Measurements from ENCODE around the gene RALGAPA1.
"Not testable (repeated sequence)": the region's sequence is repeated elsewhere in the genome, so short reads cannot be mapped to it uniquely, and the experiment has no call there.

The RALGAPA1 gene

GRCh38 chr14:35740215-35740614 is 68.9 kb downstream of the RALGAPA1 start:
- no peak for TF ChIP-seq YY1 (IDR thresholded peaks at IDR 0.05; ENCODE audit: insufficient read depth, insufficient read length)
- no peak for TF ChIP-seq ZNF274 (IDR thresholded peaks at IDR 0.05; ENCODE audit: low read depth, low read length)
- no peak for TF ChIP-seq SUZ12 (IDR thresholded peaks at IDR 0.05; ENCODE audit: extremely low read depth, insufficient read depth, insufficient read length)
- no peaks in the 10 kb centered on the region for H3K36me3 ChIP-seq (ENCODE audit: insufficient read depth, insufficient read length, low read length)
- no peaks in the 10 kb centered on the region for H3K4me1 ChIP-seq (ENCODE audit: insufficient read depth, insufficient read length)
- H3K9ac ChIP-seq (ENCODE audit: insufficient read length, low read depth): no peak overlapping the region
- no peak for DNase-seq (ENCODE audit: low read depth, low spot score)
- no peaks in the 10 kb centered on the region for H3K27me3 ChIP-seq (ENCODE audit: insufficient read depth, insufficient read length)
- H3K9me3 ChIP-seq (ENCODE audit: insufficient read depth, low read length): no peaks in the 10 kb centered on the region
- H3K4me3 ChIP-seq (ENCODE audit: insufficient read length, low read depth): no peak overlapping the region

GRCh38 chr14:35735163-35735562 is 73.9 kb downstream of the RALGAPA1 start:
- H3K27me3 ChIP-seq (ENCODE audit: insufficient read depth, insufficient read length); H3K9me3 ChIP-seq (ENCODE audit: insufficient read depth, low read length); H3K36me3 ChIP-seq (ENCODE audit: insufficient read depth, insufficient read length, low read length); H3K4me3 ChIP-seq (ENCODE audit: insufficient read length, low read depth); DNase-seq (ENCODE audit: low read depth, low spot score); H3K4me1 ChIP-seq (ENCODE audit: insufficient read depth, insufficient read length); H3K9ac ChIP-seq (ENCODE audit: insufficient read length, low read depth): not testable (repeated sequence)

DNA sequence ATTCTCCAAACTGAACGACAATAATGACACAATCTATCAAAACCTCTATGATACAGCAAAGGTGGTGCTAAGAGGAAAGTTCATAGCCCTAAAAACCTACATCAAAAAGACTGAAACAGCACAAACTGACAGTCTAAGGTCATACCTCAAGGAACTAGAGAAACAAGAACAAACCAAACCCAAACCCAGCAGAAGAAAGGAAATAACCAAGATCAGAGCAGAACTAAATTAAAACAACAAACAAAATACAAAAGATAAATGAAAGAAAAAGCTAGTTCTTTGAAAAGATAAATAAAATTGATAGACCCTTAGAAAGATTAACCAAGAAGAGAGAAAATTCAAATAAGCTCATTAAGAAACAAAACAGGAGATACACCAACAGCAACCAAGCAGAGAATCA is 75.6 kb downstream of the RALGAPA1 start:
- H3K9me3 ChIP-seq (ENCODE audit: insufficient read depth, low read length); H3K9ac ChIP-seq (ENCODE audit: insufficient read length, low read depth); H3K27me3 ChIP-seq (ENCODE audit: insufficient read depth, insufficient read length); H3K4me3 ChIP-seq (ENCODE audit: insufficient read length, low read depth); DNase-seq (ENCODE audit: low read depth, low spot score); H3K36me3 ChIP-seq (ENCODE audit: insufficient read depth, insufficient read length, low read length); H3K4me1 ChIP-seq (ENCODE audit: insufficient read depth, insufficient read length): not testable (repeated sequence)

DNA sequence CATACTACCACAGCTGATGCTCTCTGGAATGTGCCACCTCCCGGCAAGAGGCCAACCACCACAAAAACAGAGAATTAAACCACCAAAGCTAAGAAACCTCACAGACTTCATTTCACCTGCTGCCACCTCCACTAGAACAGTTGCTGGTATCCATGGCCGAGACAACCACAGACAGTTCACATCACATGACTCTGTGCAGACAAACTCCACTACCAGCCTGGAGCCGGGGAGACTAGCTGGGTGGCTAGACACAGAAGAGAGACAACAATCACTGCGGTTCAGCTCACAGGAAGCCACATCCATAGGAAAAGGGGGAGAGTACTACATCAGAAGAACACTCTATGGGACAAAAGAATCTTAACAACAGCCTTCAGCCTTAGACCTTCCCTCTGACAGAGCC is 78.2 kb downstream of the RALGAPA1 start:
- Histone ChIP-seq H3K4me3 (ENCODE audit: insufficient read length, low read depth) (no peak overlapping the region), H3K4me1 (ENCODE audit: insufficient read depth, insufficient read length) (peaks cover 3% of the 10 kb centered on the region), H3K9ac (ENCODE audit: insufficient read length, low read depth) (no peak overlapping the region), H3K36me3 (ENCODE audit: insufficient read depth, insufficient read length, low read length) (peaks cover 2% of the 10 kb centered on the region), H3K27me3 (ENCODE audit: insufficient read depth, insufficient read length) (no peaks in the 10 kb centered on the region), H3K9me3 (ENCODE audit: insufficient read depth, low read length) (no peaks in the 10 kb centered on the region)
- no peak for DNase-seq (ENCODE audit: low read depth, low spot score)
- TF ChIP-seq YY1 (IDR thresholded peaks at IDR 0.05; ENCODE audit: insufficient read depth, insufficient read length): no peak
- no peak for TF ChIP-seq SUZ12 (IDR thresholded peaks at IDR 0.05; ENCODE audit: extremely low read depth, insufficient read depth, insufficient read length)
- TF ChIP-seq ZNF274 (IDR thresholded peaks at IDR 0.05; ENCODE audit: low read depth, low read length): no peak

GRCh38 chr14:35727764-35728163 is 81.3 kb downstream of the RALGAPA1 start:
- no peak for DNase-seq (ENCODE audit: low read depth, low spot score)
- no peak overlapping the region for H3K4me3 ChIP-seq (ENCODE audit: insufficient read length, low read depth)
- peaks cover 3% of the 10 kb centered on the region for H3K4me1 ChIP-seq (ENCODE audit: insufficient read depth, insufficient read length)
- H3K9me3 ChIP-seq (ENCODE audit: insufficient read depth, low read length): no peaks in the 10 kb centered on the region
- H3K9ac ChIP-seq (ENCODE audit: insufficient read length, low read depth): no peak overlapping the region
- no peaks in the 10 kb centered on the region for H3K27me3 ChIP-seq (ENCODE audit: insufficient read depth, insufficient read length)
- no peak for TF ChIP-seq ZNF274 (IDR thresholded peaks at IDR 0.05; ENCODE audit: low read depth, low read length)
- TF ChIP-seq SUZ12 (IDR thresholded peaks at IDR 0.05; ENCODE audit: extremely low read depth, insufficient read depth, insufficient read length): no peak
- TF ChIP-seq YY1 (IDR thresholded peaks at IDR 0.05; ENCODE audit: insufficient read depth, insufficient read length): no peak
- H3K36me3 ChIP-seq (ENCODE audit: insufficient read depth, insufficient read length, low read length): peaks cover 2% of the 10 kb centered on the region

DNA sequence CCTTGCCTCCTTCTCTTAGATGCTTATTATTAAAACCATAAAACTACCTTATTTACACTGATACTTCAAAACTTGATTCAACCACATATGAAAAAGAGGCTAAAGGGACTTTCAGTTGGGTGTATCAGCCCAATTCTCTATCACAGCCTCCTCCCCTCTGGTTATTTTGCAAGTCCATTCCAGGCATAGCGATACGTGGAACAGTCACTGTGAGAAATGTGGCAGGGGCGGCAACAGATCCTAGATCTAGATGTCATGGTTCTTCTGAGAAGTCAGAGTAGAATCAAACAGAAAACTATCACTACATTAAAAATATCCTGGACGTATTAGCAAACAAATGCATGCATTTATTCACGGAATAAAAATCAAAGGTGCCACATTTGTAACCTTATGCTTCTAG is 83.2 kb downstream of the RALGAPA1 start:
- TF ChIP-seq SUZ12 (IDR thresholded peaks at IDR 0.05; ENCODE audit: extremely low read depth, insufficient read depth, insufficient read length) (no peak), YY1 (IDR thresholded peaks at IDR 0.05; ENCODE audit: insufficient read depth, insufficient read length) (no peak), ZNF274 (IDR thresholded peaks at IDR 0.05; ENCODE audit: low read depth, low read length) (no peak)
- Histone ChIP-seq H3K9ac (ENCODE audit: insufficient read length, low read depth) (no peak overlapping the region), H3K36me3 (ENCODE audit: insufficient read depth, insufficient read length, low read length) (peaks cover 2% of the 10 kb centered on the region), H3K9me3 (ENCODE audit: insufficient read depth, low read length) (no peaks in the 10 kb centered on the region), H3K27me3 (ENCODE audit: insufficient read depth, insufficient read length) (no peaks in the 10 kb centered on the region), H3K4me3 (ENCODE audit: insufficient read length, low read depth) (no peak overlapping the region), H3K4me1 (ENCODE audit: insufficient read depth, insufficient read length) (peaks cover 3% of the 10 kb centered on the region)
- no peak for DNase-seq (ENCODE audit: low read depth, low spot score)

DNA sequence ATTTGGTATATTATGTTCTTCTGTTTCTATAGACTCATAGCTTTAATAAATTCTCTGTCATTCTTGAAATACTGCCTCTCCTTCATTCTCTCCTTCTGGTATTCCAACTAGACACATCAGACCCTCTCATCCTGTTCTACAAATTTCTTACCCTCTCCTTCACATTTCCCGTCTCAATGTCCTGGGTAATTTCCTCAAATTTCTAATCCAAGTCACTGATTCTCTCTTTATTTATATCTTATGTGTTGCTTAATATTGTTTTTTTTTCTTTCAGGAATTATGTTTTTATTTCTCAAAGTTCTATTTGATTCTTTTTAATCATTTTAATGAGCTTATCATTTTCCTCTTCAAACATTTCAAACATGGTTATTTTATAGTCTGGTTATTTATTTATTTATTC is 94.0 kb downstream of the RALGAPA1 start:
- no peaks in the 10 kb centered on the region for H3K9me3 ChIP-seq (ENCODE audit: insufficient read depth, low read length)
- DNase-seq (ENCODE audit: low read depth, low spot score): no peak
- no peaks in the 10 kb centered on the region for H3K4me1 ChIP-seq (ENCODE audit: insufficient read depth, insufficient read length)
- H3K27me3 ChIP-seq (ENCODE audit: insufficient read depth, insufficient read length): no peaks in the 10 kb centered on the region
- no peak for TF ChIP-seq SUZ12 (IDR thresholded peaks at IDR 0.05; ENCODE audit: extremely low read depth, insufficient read depth, insufficient read length)
- TF ChIP-seq ZNF274 (IDR thresholded peaks at IDR 0.05; ENCODE audit: low read depth, low read length): no peak
- TF ChIP-seq YY1 (IDR thresholded peaks at IDR 0.05; ENCODE audit: insufficient read depth, insufficient read length): no peak
- no peaks in the 10 kb centered on the region for H3K36me3 ChIP-seq (ENCODE audit: insufficient read depth, insufficient read length, low read length)
- H3K9ac ChIP-seq (ENCODE audit: insufficient read length, low read depth): no peak overlapping the region
- no peak overlapping the region for H3K4me3 ChIP-seq (ENCODE audit: insufficient read length, low read depth)

DNA sequence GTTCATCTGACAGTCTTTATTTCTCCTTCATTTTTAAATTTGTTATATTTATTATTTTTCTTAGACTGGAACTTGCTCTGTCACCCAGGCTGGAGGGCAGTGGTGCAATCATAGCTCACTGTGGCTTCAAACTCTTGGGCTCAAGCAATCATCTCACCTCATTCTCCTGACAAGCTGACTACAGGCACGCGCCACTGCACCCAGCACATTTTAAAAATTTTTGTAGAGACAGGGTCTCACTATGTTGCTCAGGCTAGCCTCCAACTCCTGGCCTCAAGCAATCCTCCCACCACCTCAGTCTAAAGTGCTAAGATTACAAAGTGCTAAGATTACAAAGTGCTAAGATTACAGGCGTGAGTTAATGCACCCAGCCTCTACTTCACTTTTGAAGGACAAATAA is 96.6 kb downstream of the RALGAPA1 start:
- TF ChIP-seq YY1 (IDR thresholded peaks at IDR 0.05; ENCODE audit: insufficient read depth, insufficient read length) (no peak), ZNF274 (IDR thresholded peaks at IDR 0.05; ENCODE audit: low read depth, low read length) (no peak), SUZ12 (IDR thresholded peaks at IDR 0.05; ENCODE audit: extremely low read depth, insufficient read depth, insufficient read length) (no peak)
- Histone ChIP-seq H3K36me3 (ENCODE audit: insufficient read depth, insufficient read length, low read length) (no peaks in the 10 kb centered on the region), H3K9me3 (ENCODE audit: insufficient read depth, low read length) (no peaks in the 10 kb centered on the region), H3K4me1 (ENCODE audit: insufficient read depth, insufficient read length) (no peaks in the 10 kb centered on the region), H3K9ac (ENCODE audit: insufficient read length, low read depth) (no peak overlapping the region), H3K27me3 (ENCODE audit: insufficient read depth, insufficient read length) (no peaks in the 10 kb centered on the region), H3K4me3 (ENCODE audit: insufficient read length, low read depth) (no peak overlapping the region)
- no peak for DNase-seq (ENCODE audit: low read depth, low spot score)
